Measurements from ENCODE around the gene LINC01488.

Gene LINC01488

DNA sequence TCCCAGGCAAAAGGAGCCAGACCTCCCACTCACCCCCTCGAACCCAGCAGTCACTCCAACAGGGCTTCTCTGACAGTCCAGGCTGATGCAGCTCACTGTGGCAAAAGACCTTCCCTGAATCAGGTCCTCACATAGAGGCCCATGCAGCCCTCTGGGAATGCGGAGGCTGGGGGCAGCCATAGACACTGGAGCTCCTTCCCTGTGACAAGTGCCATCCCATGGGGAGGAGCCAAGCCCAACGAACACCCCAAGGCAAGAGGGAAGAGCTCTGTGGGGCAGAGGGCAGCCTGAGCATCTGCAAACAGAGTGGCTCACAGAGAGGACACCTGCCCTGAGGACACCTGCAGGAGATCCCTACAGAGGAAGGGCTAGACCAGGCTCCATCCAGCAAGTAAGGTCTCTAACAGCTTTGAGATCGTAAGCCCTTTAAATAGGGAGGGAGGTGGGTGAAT lies at the start of gene LINC01488:
Gene LINC01488, plus strand, starts transcription at position 271 of the 452 bp plus-strand sequence.
- no peaks in the 10 kb centered on the region for H3K36me3 ChIP-seq (ENCODE audit: control insufficient read depth in 5 of 5, insufficient read depth in 5 of 5, low read length in 5 of 5)
- H3K4me1 ChIP-seq (ENCODE audit: control insufficient read depth in 5 of 5, insufficient read depth in 5 of 5, low read length in 5 of 5) = peaks cover 0 to 32% (median 19%) of the 10 kb centered on the region in 5 donors
- peaks cover 0 to 3% (median 0%) of the 10 kb centered on the region in 5 donors for H3K27me3 ChIP-seq (ENCODE audit: control insufficient read depth in 5 of 5, insufficient read depth in 4 of 5, low read length in 5 of 5)
- H3K9ac ChIP-seq (ENCODE audit: low read length in 5 of 5) = no peak within 1 kb of the TSS
- no peak within 1 kb of the TSS for H3K4me3 ChIP-seq (ENCODE audit: low read depth in 1 of 5, low read length in 5 of 5)
- H3K9me3 ChIP-seq (ENCODE audit: control insufficient read depth in 5 of 5, low read length in 5 of 5) = peaks cover 0 to 5% (median 0%) of the 10 kb centered on the region in 5 donors
- no peak within 1 kb of the TSS for H3K27ac ChIP-seq (ENCODE audit: low read depth, low read length)

DNA sequence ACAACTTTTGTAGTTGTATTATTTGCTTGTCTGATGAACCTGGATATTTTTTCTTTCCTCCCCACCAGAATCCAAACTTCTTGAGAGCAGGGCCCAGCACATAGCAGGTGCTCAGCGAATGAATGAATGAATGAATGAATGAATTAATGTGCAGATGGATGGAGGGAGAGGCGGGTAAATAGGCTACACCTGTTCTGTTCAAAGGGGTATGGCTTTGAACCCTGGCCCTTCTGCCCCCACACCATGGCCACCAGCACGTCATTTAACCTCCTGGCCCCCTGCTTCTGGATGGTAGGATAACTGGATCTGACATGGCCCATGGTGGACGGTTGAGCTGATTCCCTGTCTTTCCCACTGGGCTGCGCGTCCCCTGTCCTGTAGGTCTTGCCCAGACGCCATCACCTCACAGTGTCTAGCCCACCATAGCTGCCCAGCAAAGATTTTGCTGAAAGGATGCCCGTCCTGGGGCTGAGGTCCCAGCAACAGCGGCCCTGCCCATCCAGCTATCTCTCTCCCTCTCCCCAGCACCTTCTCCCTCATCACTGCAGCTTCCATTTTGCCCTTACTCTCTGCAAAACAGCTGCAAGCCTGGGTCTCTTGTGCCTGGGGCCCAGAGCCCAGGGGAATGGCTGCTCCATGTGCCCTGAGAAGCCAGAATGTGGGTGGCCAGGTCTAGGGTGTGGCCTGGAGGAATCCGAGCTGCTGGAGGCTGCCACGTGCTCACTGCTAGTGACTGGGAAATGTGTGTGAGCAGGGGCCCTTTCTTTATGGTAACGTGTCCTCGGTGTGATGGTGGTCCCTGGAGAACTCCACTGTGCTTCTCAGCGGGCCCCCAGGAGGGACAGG lies 49.3 kb upstream of the LINC01488 start:
- no peak overlapping the region for H3K27ac ChIP-seq (ENCODE audit: low read depth, low read length)
- no peaks in the 10 kb centered on the region for H3K36me3 ChIP-seq (ENCODE audit: control insufficient read depth in 5 of 5, insufficient read depth in 5 of 5, low read length in 5 of 5)
- no peaks in the 10 kb centered on the region for H3K9me3 ChIP-seq (ENCODE audit: control insufficient read depth in 5 of 5, low read length in 5 of 5)
- H3K4me3 ChIP-seq (ENCODE audit: low read depth in 1 of 5, low read length in 5 of 5) = no peak overlapping the region
- H3K27me3 ChIP-seq (ENCODE audit: control insufficient read depth in 5 of 5, insufficient read depth in 4 of 5, low read length in 5 of 5) = peaks cover 0 to 13% (median 0%) of the 10 kb centered on the region in 5 donors
- H3K9ac ChIP-seq (ENCODE audit: low read length in 5 of 5) = no peak overlapping the region
- H3K4me1 ChIP-seq (ENCODE audit: control insufficient read depth in 5 of 5, insufficient read depth in 5 of 5, low read length in 5 of 5) = peaks cover 0 to 37% (median 18%) of the 10 kb centered on the region in 5 donors

DNA sequence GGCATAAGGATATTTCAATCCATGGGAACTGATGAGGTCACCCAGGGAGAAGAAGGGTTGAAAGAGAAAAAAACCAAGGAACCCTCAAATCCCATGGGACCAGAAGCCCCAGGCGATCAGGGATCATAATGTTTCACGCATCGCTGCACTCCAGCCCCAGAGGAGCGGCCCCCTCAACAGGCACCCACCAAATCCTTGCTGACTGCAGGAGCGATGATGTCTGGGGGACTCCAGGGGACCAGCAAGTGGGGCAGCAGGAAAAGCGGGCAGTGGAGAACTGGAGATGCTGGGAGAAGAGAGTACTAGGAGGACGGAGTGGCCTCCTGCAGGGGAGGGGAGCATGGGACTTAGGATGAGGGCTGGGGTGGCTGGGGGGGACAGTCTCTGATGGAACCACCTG lies 47.7 kb upstream of the LINC01488 start:
- H3K4me1 ChIP-seq (ENCODE audit: control insufficient read depth in 5 of 5, insufficient read depth in 5 of 5, low read length in 5 of 5) = peaks cover 0 to 25% (median 17%) of the 10 kb centered on the region in 5 donors
- no peak overlapping the region for H3K27ac ChIP-seq (ENCODE audit: low read depth, low read length)
- no peak overlapping the region for H3K9ac ChIP-seq (ENCODE audit: low read length in 5 of 5)
- H3K4me3 ChIP-seq (ENCODE audit: low read depth in 1 of 5, low read length in 5 of 5) = no peak overlapping the region
- peaks cover 0 to 7% (median 0%) of the 10 kb centered on the region in 5 donors for H3K27me3 ChIP-seq (ENCODE audit: control insufficient read depth in 5 of 5, insufficient read depth in 4 of 5, low read length in 5 of 5)
- no peaks in the 10 kb centered on the region for H3K36me3 ChIP-seq (ENCODE audit: control insufficient read depth in 5 of 5, insufficient read depth in 5 of 5, low read length in 5 of 5)
- no peaks in the 10 kb centered on the region for H3K9me3 ChIP-seq (ENCODE audit: control insufficient read depth in 5 of 5, low read length in 5 of 5)

DNA sequence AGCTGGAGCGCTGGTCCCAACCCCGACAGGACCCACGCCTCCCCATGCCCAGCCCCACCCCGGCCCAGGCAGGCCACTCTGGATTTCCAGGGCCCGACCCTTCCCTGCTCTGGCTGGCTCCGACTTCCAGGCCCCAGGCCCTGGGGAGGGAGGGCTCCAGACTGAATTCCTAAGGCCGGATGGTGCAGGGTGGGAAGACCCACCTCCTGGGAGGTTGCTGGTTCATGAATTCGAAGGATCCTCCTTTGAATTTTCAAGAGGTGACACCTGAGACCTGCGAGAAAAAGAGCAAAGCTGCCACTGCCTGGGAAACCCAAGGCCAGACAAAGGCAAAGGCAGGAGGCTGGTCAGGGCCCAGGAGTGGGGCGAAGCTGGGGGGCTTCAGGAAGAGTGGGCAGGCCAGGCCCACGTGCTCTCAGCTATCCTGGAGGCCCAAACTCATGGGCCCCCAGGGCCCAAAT lies 47.0 kb upstream of the LINC01488 start:
- Histone ChIP-seq H3K27ac (ENCODE audit: low read depth, low read length) (no peak overlapping the region), H3K9ac (ENCODE audit: low read length in 5 of 5) (no peak overlapping the region), H3K9me3 (ENCODE audit: control insufficient read depth in 5 of 5, low read length in 5 of 5) (no peaks in the 10 kb centered on the region), H3K36me3 (ENCODE audit: control insufficient read depth in 5 of 5, insufficient read depth in 5 of 5, low read length in 5 of 5) (no peaks in the 10 kb centered on the region), H3K4me3 (ENCODE audit: low read depth in 1 of 5, low read length in 5 of 5) (no peak overlapping the region), H3K4me1 (ENCODE audit: control insufficient read depth in 5 of 5, insufficient read depth in 5 of 5, low read length in 5 of 5) (peaks cover 0 to 25% (median 17%) of the 10 kb centered on the region in 5 donors), H3K27me3 (ENCODE audit: control insufficient read depth in 5 of 5, insufficient read depth in 4 of 5, low read length in 5 of 5) (peaks cover 0 to 8% (median 0%) of the 10 kb centered on the region in 5 donors)

DNA sequence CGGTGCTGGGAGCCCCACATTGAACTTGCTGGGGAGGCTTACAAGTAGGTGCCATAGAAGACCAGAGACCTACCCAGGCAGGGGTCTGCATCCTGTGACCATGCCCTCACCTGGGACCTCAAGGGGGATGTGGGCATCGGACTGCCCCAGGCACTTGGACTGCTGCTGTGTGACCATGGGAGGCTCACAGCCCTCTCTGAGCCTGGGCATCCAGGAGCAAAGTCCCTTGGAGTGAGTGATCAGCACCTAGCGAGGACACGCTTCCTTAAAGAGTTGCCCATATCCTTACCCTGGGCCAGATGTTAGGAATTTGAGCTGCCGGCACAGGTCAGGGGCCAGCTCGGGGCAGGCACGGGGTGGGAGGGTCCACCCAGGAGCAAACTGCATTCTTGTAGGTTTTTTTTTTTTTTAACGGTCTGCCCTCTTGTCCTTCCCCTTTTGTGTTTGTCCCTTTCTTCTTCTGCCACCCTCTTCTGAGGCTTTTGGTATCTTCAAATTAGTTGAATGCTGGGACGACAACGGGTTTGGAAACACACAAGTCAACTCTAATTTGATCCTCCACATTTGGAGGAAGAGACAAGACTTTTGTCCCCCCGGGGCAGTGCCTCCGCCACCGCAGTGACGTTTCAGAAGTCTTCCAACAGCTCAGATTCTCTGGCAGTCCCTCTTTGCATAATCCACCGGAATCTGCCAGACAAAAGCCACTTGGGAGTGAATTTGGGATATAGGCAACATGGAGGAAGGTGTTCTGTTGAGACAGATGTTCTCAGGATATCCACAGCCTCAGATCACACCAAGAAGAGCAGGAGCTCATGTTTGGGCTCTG lies 46.1 kb upstream of the LINC01488 start:
- H3K27ac ChIP-seq (ENCODE audit: low read depth, low read length) = no peak overlapping the region
- peaks cover 0 to 8% (median 0%) of the 10 kb centered on the region in 5 donors for H3K27me3 ChIP-seq (ENCODE audit: control insufficient read depth in 5 of 5, insufficient read depth in 4 of 5, low read length in 5 of 5)
- H3K4me3 ChIP-seq (ENCODE audit: low read depth in 1 of 5, low read length in 5 of 5) = peak overlapping the region in 1 of 5 donors; percentile 4
- H3K9ac ChIP-seq (ENCODE audit: low read length in 5 of 5) = no peak overlapping the region
- peaks cover 0 to 25% (median 17%) of the 10 kb centered on the region in 5 donors for H3K4me1 ChIP-seq (ENCODE audit: control insufficient read depth in 5 of 5, insufficient read depth in 5 of 5, low read length in 5 of 5)
- no peaks in the 10 kb centered on the region for H3K36me3 ChIP-seq (ENCODE audit: control insufficient read depth in 5 of 5, insufficient read depth in 5 of 5, low read length in 5 of 5)
- no peaks in the 10 kb centered on the region for H3K9me3 ChIP-seq (ENCODE audit: control insufficient read depth in 5 of 5, low read length in 5 of 5)

DNA sequence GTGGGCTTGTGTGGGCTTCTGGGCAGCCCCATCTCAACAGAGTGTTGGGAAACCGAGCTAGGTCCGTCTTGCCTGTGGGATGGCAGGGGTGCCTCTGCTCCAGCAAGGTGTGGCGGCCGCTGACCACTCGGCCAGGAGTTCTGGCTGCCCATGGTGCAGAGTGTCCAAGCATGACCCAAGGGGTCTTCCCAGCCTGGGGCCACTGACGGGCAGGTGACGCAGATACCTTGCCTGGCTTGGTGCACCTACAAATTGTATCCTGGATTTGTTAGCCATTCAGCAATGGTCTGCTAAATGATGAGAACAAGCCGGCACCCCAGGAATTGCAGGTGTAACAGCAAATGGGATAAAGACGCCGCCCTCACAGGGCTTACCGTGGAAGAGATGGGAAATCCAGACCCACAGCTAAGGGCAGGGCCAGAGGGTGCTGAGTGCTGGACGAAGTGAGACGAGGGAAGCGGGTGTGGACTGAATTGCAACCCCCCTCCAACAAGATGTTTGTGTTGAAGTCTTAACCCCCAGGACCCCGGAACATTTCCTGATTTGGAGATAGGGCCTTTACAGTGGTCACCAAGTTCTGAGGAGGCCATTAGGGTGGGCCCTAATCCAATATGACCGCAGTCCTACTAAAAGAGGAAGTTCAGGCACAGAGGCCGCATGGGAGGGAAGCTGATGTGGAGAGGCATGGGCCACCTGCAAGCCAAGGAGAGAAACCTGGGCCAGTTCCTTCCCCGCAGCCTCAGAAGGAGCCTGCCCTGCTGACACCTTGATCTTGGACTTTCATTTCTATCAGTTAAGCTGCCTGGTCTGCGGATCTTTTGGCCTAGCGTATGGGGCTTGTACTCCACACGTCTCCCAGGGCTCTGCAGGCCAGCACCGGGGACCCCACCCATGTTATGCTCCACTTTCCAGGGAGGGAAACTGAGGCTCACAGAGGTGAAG lies 45.2 kb upstream of the LINC01488 start:
- Histone ChIP-seq H3K27ac (ENCODE audit: low read depth, low read length) (no peak overlapping the region), H3K36me3 (ENCODE audit: control insufficient read depth in 5 of 5, insufficient read depth in 5 of 5, low read length in 5 of 5) (no peaks in the 10 kb centered on the region), H3K4me3 (ENCODE audit: low read depth in 1 of 5, low read length in 5 of 5) (no peak overlapping the region), H3K4me1 (ENCODE audit: control insufficient read depth in 5 of 5, insufficient read depth in 5 of 5, low read length in 5 of 5) (peaks cover 0 to 24% (median 14%) of the 10 kb centered on the region in 5 donors), H3K9ac (ENCODE audit: low read length in 5 of 5) (no peak overlapping the region), H3K27me3 (ENCODE audit: control insufficient read depth in 5 of 5, insufficient read depth in 4 of 5, low read length in 5 of 5) (peaks cover 0 to 8% (median 0%) of the 10 kb centered on the region in 5 donors), H3K9me3 (ENCODE audit: control insufficient read depth in 5 of 5, low read length in 5 of 5) (no peaks in the 10 kb centered on the region)

DNA sequence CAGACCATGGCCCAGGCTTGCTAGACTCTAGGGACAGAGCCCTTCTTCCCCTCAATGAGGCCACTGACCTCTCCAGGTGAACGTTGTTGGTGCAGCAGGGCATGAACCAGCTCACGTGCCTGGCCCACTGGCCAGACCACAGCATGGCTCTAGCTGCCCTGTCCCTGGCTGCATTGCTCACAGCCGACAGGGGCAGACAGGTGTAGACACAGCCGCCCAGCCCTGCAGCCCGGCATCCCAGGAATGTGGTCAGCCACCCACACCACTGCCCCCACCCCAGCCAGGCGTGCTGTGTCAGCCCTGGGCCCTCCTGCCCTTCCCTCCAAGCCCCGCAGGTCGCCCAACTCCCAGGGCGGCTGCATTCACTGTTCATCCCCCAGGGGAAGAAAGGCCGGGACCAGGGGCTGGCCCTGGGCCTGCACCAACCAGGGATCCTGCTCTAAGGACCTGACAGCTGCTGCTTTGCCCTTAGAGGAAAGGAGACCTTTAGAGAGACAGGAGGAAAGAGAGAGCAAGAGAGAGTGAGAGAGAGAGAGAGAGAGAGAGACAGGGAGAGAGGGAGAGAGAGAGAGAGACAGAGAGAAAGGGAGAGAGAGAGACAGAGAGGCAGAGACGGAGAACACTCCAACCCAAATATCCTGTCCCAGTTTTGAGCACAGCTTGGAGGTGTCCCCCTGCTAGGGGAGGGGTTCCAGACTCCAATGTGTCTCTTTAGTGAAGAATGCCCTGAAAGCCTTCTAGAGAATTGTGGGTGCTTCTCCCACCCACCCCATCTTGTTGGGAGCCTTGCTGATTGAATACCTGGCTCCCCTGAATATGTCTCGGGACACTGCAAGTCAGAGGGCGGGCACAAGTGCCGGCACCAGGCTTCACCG lies 44.2 kb upstream of the LINC01488 start:
- H3K9ac ChIP-seq (ENCODE audit: low read length in 5 of 5) = no peak overlapping the region
- no peaks in the 10 kb centered on the region for H3K36me3 ChIP-seq (ENCODE audit: control insufficient read depth in 5 of 5, insufficient read depth in 5 of 5, low read length in 5 of 5)
- no peaks in the 10 kb centered on the region for H3K9me3 ChIP-seq (ENCODE audit: control insufficient read depth in 5 of 5, low read length in 5 of 5)
- no peak overlapping the region for H3K27ac ChIP-seq (ENCODE audit: low read depth, low read length)
- H3K27me3 ChIP-seq (ENCODE audit: control insufficient read depth in 5 of 5, insufficient read depth in 4 of 5, low read length in 5 of 5) = peaks cover 0 to 8% (median 0%) of the 10 kb centered on the region in 5 donors
- no peak overlapping the region for H3K4me3 ChIP-seq (ENCODE audit: low read depth in 1 of 5, low read length in 5 of 5)
- peaks cover 0 to 27% (median 15%) of the 10 kb centered on the region in 5 donors for H3K4me1 ChIP-seq (ENCODE audit: control insufficient read depth in 5 of 5, insufficient read depth in 5 of 5, low read length in 5 of 5)

DNA sequence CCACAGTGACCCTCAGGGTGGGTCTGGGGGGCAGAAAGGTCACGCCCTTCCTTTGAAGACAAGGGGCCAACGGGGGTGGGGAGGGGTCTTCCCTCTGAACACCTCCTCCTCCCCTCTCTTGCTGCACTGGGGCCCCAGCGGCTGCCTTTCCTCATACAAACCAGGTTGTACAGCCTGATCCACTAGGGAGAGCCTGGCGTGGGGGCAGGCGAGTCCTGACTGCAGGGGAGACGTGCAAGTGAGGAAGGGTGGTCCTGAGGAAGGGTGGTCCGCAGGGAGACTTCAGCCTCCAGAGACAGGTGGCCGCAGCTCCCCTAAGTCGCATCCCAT lies 43.6 kb upstream of the LINC01488 start:
- no peaks in the 10 kb centered on the region for H3K9me3 ChIP-seq (ENCODE audit: control insufficient read depth in 5 of 5, low read length in 5 of 5)
- H3K36me3 ChIP-seq (ENCODE audit: control insufficient read depth in 5 of 5, insufficient read depth in 5 of 5, low read length in 5 of 5) = no peaks in the 10 kb centered on the region
- H3K27ac ChIP-seq (ENCODE audit: low read depth, low read length) = no peak overlapping the region
- H3K4me1 ChIP-seq (ENCODE audit: control insufficient read depth in 5 of 5, insufficient read depth in 5 of 5, low read length in 5 of 5) = peaks cover 1 to 33% (median 21%) of the 10 kb centered on the region in 5 donors
- no peak overlapping the region for H3K4me3 ChIP-seq (ENCODE audit: low read depth in 1 of 5, low read length in 5 of 5)
- no peak overlapping the region for H3K9ac ChIP-seq (ENCODE audit: low read length in 5 of 5)
- H3K27me3 ChIP-seq (ENCODE audit: control insufficient read depth in 5 of 5, insufficient read depth in 4 of 5, low read length in 5 of 5) = peaks cover 0 to 9% (median 0%) of the 10 kb centered on the region in 5 donors
